Left ventricle myocardium inferior (tissue), 1 donor: ENCODE measurements around the gene AK2. TPM values are rescaled to one million over a fixed set of nuclear protein-coding genes. Genes with fewer than 3 reads are reported as not detected.

Experiments used
- DNase-seq: peaks from one replicate; pipeline ENCODE4 v3.0.0-alpha.2; 2020
- H3K27ac ChIP-seq: fragments of 200-600 bp; replicated peaks from 2 replicates; pipeline ENCODE4 v1.8.0; 2021
- H3K27me3 ChIP-seq: fragments of 200-600 bp; 2 replicates; pipeline ENCODE4 v1.8.0; 2021; ENCODE audit warnings: low read depth
- H3K36me3 ChIP-seq: fragments of 200-600 bp; 2 replicates; pipeline ENCODE4 v1.8.0; 2021
- H3K4me1 ChIP-seq: fragments of 200-600 bp; 2 replicates; pipeline ENCODE4 v1.8.0; 2021
- H3K4me3 ChIP-seq: fragments of 200-600 bp; 2 replicates; pipeline ENCODE4 v1.8.0; 2021; ENCODE audit warnings: mild to moderate bottlenecking, moderate library complexity
- H3K9me3 ChIP-seq: fragments of 200-600 bp; replicated peaks from 2 replicates; pipeline ENCODE4 v1.8.0; 2021
- CTCF ChIP-seq: fragments of 200-600 bp; IDR thresholded peaks from 2 replicates; pipeline ENCODE4 v1.8.0; 2021; ENCODE audit warnings: antibody characterized with exemption, mild to moderate bottlenecking, borderline replicate concordance
- intact Hi-C: fragments of 100-400 bp; cut with micrococcal nuclease; formaldehyde crosslinking; loops from one replicate; pipeline ENCODE4 v1.11.0; 2022
- total RNA-seq: library from RNA; stranded (reverse); fragmentation: NEBNext Ultra II Directional; extraction: Animal tissue kit (Norgen Biotek cat#: 25700); gene quantifications from one replicate; pipeline ENCODE4 v1.2.1, GENCODE V29; 2021
- donor health status: DM: no; HTN: yes; CAD: no; lungs with severe emphysema.

AK2 gene
- total RNA-seq, 1 donor from 2014 or later: 121 TPM

GRCh38 chr1:32972814-32973428 lies 63.8 kb downstream of the AK2 start:
- DNase-seq: peak; percentile 45
- Histone ChIP-seq H3K9me3 (no peaks in the 10 kb centered on the region), H3K4me1 (peaks cover 9% of the 10 kb centered on the region), H3K27ac (no peak overlapping the region), H3K36me3 (no peaks in the 10 kb centered on the region), H3K4me3 (peak overlapping the region; percentile 76), H3K27me3 (no peaks in the 10 kb centered on the region)
- intact Hi-C loops: no loop called here
- no peak for TF ChIP-seq CTCF

GRCh38 chr1:32971576-32971975 lies 65.1 kb downstream of the AK2 start:
- intact Hi-C loops: no loop called here
- H3K27ac ChIP-seq: no peak overlapping the region
- no peak for DNase-seq
- no peak for TF ChIP-seq CTCF
- no peaks in the 10 kb centered on the region for H3K9me3 ChIP-seq
- H3K27me3 ChIP-seq: no peaks in the 10 kb centered on the region
- peaks cover 9% of the 10 kb centered on the region for H3K4me1 ChIP-seq
- no peaks in the 10 kb centered on the region for H3K36me3 ChIP-seq
- H3K4me3 ChIP-seq: no peak overlapping the region

GRCh38 chr1:32971156-32971555 lies 65.5 kb downstream of the AK2 start:
- no peak overlapping the region for H3K27ac ChIP-seq
- intact Hi-C loops: no loop called here
- no peak for TF ChIP-seq CTCF
- H3K9me3 ChIP-seq: no peaks in the 10 kb centered on the region
- H3K27me3 ChIP-seq: no peaks in the 10 kb centered on the region
- no peaks in the 10 kb centered on the region for H3K36me3 ChIP-seq
- no peak for DNase-seq
- peaks cover 9% of the 10 kb centered on the region for H3K4me1 ChIP-seq
- no peak overlapping the region for H3K4me3 ChIP-seq

GRCh38 chr1:32969566-32969965 lies 67.1 kb downstream of the AK2 start:
- TF ChIP-seq CTCF: no peak
- Histone ChIP-seq H3K4me1 (peaks cover 9% of the 10 kb centered on the region), H3K36me3 (no peaks in the 10 kb centered on the region), H3K4me3 (no peak overlapping the region), H3K27me3 (no peaks in the 10 kb centered on the region), H3K9me3 (no peaks in the 10 kb centered on the region), H3K27ac (no peak overlapping the region)
- intact Hi-C loops: no loop called here
- DNase-seq: no peak

GRCh38 chr1:32967888-32968568 lies 68.7 kb downstream of the AK2 start:
- Histone ChIP-seq H3K36me3 (no peaks in the 10 kb centered on the region), H3K9me3 (no peaks in the 10 kb centered on the region), H3K4me3 (no peak overlapping the region), H3K27me3 (no peaks in the 10 kb centered on the region), H3K27ac (no peak overlapping the region), H3K4me1 (peaks cover 18% of the 10 kb centered on the region)
- intact Hi-C loops: no loop called here
- DNase-seq: no peak
- no peak for TF ChIP-seq CTCF
